ENCODE results near the gene GAK.

Gene GAK

GRCh38 chr4:948101-948935, 16.2 kb upstream of the GAK start:
- H3K4me2 ChIP-seq (ENCODE audit: insufficient read depth, low read length), result no peak overlapping the region
- no peak overlapping the region for H3K27ac ChIP-seq (ENCODE audit: low read length)
- no peak overlapping the region for H3K4me3 ChIP-seq (ENCODE audit: low read depth in 1 of 2, low read length in 2 of 2)
- H3K9me3 ChIP-seq (ENCODE audit: insufficient read depth, low read length, severe bottlenecking), result no peaks in the 10 kb centered on the region
- TF ChIP-seq CTCF (IDR thresholded peaks at IDR 0.05; ENCODE audit: borderline replicate concordance, extremely low read depth, low read length, poor library complexity, severe bottlenecking) (no peak), EZH2 (IDR thresholded peaks at IDR 0.05; ENCODE audit: borderline replicate concordance, low read depth, low read length, severe bottlenecking) (no peak)
- no peaks in the 10 kb centered on the region for H3K4me1 ChIP-seq (ENCODE audit: insufficient read depth, low read length)
- H3K79me2 ChIP-seq (ENCODE audit: insufficient read depth, low read length), result peaks cover 3% of the 10 kb centered on the region; the same call in 1 of the 2 replicates
- no peak for DNase-seq
- peaks cover 13% of the 10 kb centered on the region; the same call in 1 of the 2 replicates for H3K36me3 ChIP-seq (ENCODE audit: insufficient read depth, low read length)
- no peaks in the 10 kb centered on the region for H3K27me3 ChIP-seq (ENCODE audit: insufficient read depth, low read length, poor library complexity)
- peaks cover 9% of the 10 kb centered on the region for H4K20me1 ChIP-seq (ENCODE audit: insufficient read depth, low read length)
- no peak overlapping the region for H2AFZ ChIP-seq (ENCODE audit: low read depth, low read length)
- no peak for ATAC-seq (ENCODE audit: insufficient read depth, low read depth)
- no peak overlapping the region for H3K9ac ChIP-seq (ENCODE audit: low read depth, low read length)

- no peak overlapping the region for H3K27ac ChIP-seq (ENCODE audit: low read length)
- no peak overlapping the region for H2AFZ ChIP-seq (ENCODE audit: low read depth, low read length)
- no peak for DNase-seq
- TF ChIP-seq EZH2 (IDR thresholded peaks at IDR 0.05; ENCODE audit: borderline replicate concordance, low read depth, low read length, severe bottlenecking) (no peak), CTCF (IDR thresholded peaks at IDR 0.05; ENCODE audit: borderline replicate concordance, extremely low read depth, low read length, poor library complexity, severe bottlenecking) (no peak)
- no peak for ATAC-seq (ENCODE audit: insufficient read depth, low read depth)
- no peaks in the 10 kb centered on the region for H3K27me3 ChIP-seq (ENCODE audit: insufficient read depth, low read length, poor library complexity)
- H3K4me3 ChIP-seq (ENCODE audit: low read depth in 1 of 2, low read length in 2 of 2), result no peak overlapping the region
- peaks cover 5% of the 10 kb centered on the region; the same call in 1 of the 2 replicates for H3K36me3 ChIP-seq (ENCODE audit: insufficient read depth, low read length)
- H3K4me1 ChIP-seq (ENCODE audit: insufficient read depth, low read length), result no peaks in the 10 kb centered on the region
- H3K79me2 ChIP-seq (ENCODE audit: insufficient read depth, low read length), result peaks cover 3% of the 10 kb centered on the region; the same call in 1 of the 2 replicates
- no peak overlapping the region for H3K4me2 ChIP-seq (ENCODE audit: insufficient read depth, low read length)
- H3K9me3 ChIP-seq (ENCODE audit: insufficient read depth, low read length, severe bottlenecking), result no peaks in the 10 kb centered on the region
- no peak overlapping the region for H3K9ac ChIP-seq (ENCODE audit: low read depth, low read length)
- H4K20me1 ChIP-seq (ENCODE audit: insufficient read depth, low read length), result peaks cover 9% of the 10 kb centered on the region
These were observed 15.4 kb upstream of the GAK start for GRCh38 chr4:947491-947971.

GRCh38 chr4:946517-947471, 14.7 kb upstream of the GAK start:
- peaks cover 3% of the 10 kb centered on the region; the same call in 1 of the 2 replicates for H3K79me2 ChIP-seq (ENCODE audit: insufficient read depth, low read length)
- no peak for DNase-seq
- peaks cover 9% of the 10 kb centered on the region for H4K20me1 ChIP-seq (ENCODE audit: insufficient read depth, low read length)
- no peaks in the 10 kb centered on the region for H3K27me3 ChIP-seq (ENCODE audit: insufficient read depth, low read length, poor library complexity)
- ATAC-seq (ENCODE audit: insufficient read depth, low read depth), result no peak
- no peaks in the 10 kb centered on the region for H3K4me1 ChIP-seq (ENCODE audit: insufficient read depth, low read length)
- H3K36me3 ChIP-seq (ENCODE audit: insufficient read depth, low read length), result peaks cover 5% of the 10 kb centered on the region; the same call in 1 of the 2 replicates
- TF ChIP-seq CTCF (IDR thresholded peaks at IDR 0.05; ENCODE audit: borderline replicate concordance, extremely low read depth, low read length, poor library complexity, severe bottlenecking), result no peak
- TF ChIP-seq EZH2 (IDR thresholded peaks at IDR 0.05; ENCODE audit: borderline replicate concordance, low read depth, low read length, severe bottlenecking), result no peak
- no peak overlapping the region for H3K9ac ChIP-seq (ENCODE audit: low read depth, low read length)
- H3K4me2 ChIP-seq (ENCODE audit: insufficient read depth, low read length), result no peak overlapping the region
- H3K27ac ChIP-seq (ENCODE audit: low read length), result no peak overlapping the region
- H3K4me3 ChIP-seq (ENCODE audit: low read depth in 1 of 2, low read length in 2 of 2), result no peak overlapping the region
- no peaks in the 10 kb centered on the region for H3K9me3 ChIP-seq (ENCODE audit: insufficient read depth, low read length, severe bottlenecking)
- H2AFZ ChIP-seq (ENCODE audit: low read depth, low read length), result no peak overlapping the region
